HG02852 (cell line): ENCODE measurements around the gene TNRC18.

Experiments
- ATAC-seq: cut with Tn5 transposase; IDR thresholded peaks from one replicate; pipeline ENCODE4 v1.9.1; 2021; ENCODE audit warnings: mild to moderate bottlenecking, moderate library complexity; ENCODE audit not compliant: unreplicated experiment

The TNRC18 gene

DNA sequence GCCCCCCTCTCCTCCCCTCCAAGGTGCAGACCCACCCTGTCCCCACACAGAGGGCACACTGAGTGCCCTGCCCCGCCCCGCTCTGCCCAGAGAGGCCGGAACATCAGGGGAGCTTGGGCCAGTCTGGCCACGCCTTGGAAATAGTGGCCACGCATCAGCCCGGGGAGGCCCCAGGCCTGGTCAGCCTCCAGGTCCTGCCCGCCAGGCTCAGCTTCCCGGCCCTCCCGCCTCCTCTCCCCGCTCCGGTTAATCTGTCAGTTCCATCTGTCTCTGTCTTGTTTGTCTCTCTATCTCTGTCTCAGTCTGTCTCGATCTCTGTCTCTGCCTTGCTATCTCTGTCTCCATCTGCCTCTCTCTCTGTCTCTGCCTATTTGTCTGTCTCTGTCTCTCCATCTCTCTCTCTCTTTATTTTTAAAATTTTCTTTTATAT, 28.9 kb upstream of the TNRC18 start:
- no peak for ATAC-seq

DNA sequence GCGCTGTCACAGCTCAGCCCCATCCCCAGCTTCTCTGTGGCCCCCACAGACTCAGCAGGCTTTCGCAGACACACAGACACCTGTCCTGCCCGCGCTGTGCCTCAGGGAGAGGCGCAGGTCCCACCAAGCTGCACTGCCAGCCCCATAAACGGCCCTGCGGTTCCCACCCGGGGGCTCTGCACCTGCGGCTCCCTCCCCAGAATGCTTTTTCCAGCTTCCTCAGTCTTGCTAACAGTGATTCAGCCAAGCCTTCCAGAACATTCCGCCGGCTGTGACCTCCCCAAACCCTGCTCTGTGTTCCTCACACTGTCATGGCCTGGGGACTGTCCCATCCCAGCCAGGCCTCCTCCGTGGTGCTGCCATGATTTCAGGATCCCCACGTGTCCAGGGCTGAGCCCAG, 27.8 kb upstream of the TNRC18 start:
- ATAC-seq: no peak

DNA sequence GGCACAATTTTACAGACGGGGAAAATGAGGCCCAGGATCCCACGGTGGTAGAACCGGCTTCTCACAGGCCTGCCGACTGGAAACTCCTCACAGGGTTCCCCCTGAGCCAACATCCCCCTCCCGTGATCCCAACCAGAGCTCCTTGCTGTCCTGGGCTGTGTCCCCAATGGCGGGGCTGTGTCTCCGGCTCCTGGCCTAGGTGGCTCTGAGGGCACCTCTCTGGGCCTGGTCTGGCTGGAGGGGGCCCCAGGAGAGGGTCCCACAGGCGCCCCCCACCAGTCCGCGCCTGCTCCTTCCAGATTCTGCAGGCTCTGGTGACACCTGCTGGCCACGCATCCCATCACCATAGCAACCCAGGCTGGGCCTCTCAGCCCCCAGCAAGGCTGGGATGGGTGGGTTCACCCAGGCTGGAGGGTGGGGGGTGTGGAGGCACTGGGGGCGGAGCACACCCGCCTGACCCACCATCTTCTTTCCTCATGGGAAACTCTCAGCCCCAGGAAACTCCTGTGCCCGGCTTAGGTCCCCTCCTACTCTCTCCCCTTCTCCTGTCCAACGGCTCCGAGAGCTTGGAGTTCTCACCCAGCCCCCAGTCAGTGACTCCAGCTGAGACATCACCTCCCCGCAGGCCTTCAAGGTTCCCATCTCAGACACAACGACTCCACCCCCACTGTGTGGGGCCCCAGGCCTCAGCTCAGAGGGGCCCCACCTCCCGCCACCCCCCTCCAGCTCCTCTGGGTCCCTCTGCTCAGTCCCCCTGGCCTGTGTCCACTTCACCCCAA, 27.1 kb upstream of the TNRC18 start:
- no peak for ATAC-seq

DNA sequence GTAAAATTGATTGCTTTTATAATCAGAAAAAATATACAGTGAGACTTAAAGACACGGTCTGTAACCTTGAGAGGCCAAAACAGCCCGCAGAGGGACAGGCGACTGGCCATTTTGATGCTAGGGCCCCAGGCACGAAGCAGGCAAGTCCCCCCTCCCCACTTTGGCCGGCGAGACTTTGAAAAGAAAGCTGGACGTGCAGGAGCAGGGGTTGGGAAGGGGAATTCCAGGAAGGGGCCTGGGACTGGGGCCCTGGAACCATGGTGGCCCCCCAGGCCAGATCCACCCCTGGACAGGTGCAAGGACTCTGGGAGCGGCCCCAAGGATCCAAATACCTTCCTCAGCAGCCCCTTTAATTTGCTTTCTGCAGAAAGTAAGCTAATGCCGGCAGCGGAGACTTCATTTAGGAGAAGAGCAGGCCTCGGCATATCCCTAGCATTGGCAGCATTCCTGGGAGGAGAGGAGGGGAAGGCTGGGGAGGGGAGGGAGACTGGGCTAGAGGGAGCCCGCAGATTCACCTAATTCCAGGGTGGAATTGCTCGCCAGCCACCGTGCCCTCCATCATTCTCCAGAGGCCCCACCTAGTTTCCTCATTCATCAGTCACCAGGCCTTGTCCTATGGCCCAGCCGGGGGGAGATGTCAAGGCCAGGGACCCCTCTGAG, 24.9 kb upstream of the TNRC18 start:
- ATAC-seq: no peak

DNA sequence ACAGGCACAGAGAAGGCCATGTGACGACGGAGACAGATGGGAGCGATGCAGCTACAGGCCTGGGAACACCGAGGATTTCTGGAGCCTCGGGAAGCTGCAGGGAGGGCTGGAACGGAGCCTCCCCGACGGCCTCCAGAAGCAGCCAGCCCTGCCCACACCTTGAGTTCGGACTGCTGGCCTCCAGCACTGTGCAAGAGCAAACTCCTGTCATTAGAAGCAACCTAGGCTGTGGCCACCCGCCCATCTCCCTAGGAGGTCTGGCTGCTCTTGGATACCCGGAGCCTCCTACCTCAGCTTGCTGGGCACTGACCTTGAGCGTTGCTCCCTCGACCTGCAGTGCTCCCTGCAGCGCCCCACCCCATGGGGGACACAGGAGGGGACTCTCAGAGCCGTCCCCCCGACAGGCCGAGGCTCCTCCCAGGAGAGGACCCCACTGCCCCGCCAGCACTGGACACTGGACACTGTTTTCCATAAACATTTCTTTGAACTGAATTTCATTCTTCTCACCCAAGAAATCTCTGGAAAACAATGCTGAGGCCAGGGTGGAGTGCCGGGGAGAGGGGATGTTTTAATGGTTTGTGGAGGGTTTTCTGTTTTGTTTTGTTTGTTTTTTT, 22.5 kb upstream of the TNRC18 start:
- ATAC-seq: no peak

DNA sequence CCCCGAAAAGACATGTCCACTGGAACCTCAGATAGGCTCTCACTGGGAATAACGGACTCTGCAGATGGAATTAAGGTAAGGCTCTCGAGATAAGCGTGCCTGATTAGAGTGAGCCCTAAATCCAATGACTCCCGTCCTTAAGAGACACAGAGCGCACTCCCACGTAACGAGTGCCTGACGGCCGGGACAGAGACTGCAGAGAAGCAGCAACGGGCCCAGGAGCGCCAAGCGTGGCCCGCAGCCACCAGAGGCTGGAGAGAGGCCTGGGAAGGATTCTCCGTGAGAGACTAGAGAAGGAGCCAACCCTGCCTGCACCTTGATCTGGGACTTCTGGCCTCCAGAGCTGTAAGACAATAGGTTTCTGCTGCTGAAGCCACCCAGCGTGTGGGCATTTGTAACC, 20.0 kb upstream of the TNRC18 start:
- ATAC-seq: no peak

DNA sequence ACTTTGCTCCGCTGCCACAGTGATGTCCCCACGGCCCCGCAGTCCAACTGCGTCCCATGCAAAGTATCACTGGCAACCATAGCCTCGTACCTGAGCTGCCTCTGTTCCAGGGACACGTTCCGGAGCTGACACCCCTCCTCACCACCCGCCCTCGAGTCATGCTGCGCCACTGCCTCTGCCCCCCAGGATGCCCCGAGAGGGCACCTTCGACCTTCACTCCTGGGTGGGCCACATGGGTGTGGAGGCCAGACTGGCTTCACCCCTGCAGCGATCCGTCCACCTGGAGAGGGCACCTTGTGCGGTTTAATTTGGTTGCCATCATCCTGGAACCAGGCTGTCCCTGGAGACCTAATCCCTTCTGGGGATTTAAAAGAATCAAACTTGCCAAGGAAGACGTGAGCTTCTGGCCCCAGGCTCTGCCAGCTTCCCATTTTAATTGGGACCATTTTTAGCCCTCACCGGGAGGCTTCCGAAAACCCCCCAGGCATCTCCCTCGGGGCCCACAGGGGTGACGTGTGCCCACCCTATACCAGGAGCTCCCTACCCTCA, 19.2 kb upstream of the TNRC18 start:
- ATAC-seq: no peak

DNA sequence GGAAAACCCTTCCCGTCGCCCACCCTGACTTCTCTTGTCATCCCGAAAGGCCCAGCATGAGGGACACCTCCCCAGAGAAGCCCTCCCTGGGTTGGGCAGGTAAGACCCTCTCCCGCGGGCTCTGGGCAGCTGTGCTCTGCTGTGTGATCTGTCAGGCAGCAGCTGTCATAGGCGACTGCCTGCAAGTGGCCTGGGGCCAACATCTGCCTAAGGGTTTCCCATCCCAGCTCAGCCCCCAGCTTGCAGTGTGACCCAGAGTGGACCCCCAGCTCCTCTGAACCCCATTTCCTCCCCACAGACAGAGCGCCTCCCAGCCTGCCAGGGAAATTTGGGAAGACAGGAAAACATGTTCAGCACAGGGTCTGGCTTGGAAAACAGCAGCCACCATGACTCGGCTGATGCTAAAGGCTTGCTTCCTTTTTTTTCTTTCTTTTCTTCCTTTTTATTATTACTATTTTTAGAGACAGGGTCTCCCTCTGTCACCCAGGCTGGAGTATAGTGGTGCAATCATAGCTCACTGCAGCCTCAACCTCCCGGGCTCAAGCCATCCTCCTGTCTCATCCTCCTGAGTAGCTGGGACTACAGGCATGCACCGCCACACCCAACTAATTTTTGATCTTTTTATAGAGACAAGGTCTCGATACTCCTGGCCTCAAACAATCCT, 18.3 kb upstream of the TNRC18 start:
- no peak for ATAC-seq

DNA sequence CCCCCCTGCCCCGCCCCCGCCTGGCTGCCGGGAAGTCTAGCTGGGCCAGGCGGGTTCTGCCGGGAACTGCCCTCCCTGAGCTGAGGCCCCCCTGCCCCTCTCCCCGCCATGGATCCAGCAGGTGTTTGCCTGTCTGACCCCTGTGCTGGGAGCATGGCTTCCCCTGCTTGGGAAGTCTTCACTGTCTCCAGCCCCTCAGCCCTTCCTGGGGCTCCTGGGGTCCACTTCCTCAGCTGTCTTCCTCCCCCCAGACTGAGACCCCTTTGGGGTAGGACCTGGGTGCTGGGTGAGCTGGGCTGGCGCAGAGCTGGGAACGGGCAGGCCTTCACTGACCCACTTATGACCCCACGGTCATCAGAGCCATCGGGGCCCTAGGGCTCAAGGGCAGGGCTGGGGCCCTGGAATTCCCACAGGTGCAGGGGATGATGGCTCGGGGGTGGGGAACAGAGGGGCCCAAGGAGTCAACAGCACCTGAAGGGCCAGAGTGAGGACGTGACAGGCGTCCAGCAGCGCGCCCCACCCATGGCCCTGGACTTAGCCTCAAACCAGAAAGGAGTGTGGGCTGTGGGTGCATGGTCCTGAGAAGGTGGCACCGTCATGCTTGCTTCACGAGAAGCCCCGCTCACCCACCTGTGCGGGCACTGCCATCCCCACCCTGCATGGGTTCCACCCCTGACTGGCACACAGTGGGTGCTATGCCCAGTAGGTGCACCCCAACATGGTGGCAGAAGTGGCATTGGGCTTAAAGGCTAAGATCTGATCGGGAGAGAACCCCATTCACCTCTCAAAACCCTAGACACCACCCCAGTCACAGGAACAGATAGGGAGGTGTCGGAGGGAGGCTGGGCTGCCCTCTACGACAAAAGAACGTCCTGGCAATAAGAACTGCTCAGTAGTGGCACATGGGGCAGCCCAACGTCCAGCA, 16.2 kb upstream of the TNRC18 start:
- ATAC-seq: no peak

DNA sequence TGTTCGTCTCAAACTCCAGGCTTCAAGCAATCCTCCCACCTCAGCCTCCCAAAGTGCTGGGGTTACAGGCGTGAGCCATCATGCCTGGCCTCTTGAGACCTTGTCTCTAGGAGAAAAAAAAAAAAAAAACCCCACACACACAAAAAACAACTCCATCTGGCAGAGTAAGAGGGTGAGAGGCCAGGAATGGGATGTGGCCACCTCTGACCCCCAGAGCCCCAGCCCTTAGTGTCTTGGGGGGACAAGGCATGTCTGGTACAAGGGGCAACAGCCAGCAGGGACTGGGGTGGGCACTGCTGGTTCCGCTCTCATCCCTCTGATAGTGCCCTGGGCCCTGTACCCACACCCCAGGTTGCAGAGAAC, 15.6 kb upstream of the TNRC18 start:
- ATAC-seq: no peak

DNA sequence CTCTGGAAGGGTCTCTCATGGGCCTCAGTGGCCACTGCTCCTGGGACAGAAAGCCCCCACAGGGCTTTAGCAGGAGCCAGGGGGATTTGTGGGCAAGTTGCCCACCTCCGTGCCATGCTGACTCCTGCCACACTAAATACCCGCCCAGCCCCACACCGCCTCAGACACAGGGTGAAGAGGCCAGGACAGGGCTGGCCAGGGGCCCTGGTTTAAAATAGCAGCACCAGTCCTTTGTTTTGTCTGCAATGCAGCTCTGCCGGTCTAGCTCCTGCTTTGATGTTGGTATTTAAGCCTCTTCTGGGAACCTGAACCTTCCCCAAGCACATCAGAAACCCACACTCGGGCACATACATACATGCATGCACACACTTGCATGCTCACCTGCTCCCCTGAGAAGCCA, 14.4 kb upstream of the TNRC18 start:
- ATAC-seq: no peak

DNA sequence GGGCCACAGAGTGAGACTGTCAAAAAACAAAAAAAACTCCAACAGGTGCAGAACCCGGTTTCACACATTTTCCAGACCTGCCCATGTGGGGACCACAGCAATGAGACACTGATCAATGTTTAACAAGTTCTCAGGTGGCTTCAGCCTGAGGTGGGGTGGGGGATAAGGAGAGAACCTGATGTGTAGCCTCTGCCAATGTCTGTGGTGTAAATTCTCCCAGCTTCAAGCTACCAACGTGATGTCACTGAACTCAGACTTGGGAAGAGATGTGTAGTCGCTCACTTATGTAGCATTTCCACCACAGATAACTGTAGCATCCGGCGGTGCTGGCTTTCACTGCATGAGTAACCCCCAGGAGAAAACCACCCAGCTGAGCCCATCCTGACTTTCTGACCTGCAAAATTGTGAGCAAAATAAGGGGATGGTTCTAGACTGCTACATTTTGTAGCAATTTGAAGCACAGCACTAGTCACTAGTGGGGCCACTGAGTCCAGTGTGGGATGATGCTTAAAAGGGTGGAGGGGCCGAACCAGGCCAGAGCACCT, 13.8 kb upstream of the TNRC18 start:
- no peak for ATAC-seq

DNA sequence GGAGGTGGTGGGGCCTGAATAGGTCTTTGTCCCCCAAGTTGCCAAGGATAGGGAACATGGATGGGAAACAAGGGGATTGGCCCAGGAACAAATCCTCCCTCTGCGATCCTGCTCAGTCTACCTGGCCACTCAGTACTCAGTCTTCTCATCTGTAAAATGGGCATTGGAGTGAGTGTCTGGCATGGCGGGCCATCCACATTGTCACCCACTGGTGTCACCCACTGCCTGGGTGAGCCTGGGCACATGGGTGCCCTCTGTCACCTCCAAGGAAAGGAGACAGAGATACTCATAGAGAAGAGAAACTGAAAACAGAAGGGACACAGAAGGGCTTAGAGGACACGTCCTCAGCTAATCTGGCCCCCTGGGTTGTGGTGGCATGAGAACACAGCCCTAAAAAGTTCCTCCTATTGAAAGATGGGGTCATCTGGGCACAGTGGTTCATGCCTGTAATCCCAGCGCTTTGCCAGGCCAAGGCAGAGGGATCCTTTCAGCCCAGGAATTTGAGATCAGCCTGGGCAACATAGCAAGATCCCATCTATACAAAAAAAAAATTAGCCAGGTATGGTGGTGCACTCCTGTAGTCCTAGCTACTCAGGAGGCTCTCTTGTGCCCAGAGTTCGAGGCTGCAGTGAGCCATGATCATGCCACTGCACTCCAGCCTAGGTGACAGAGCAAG, 12.5 kb upstream of the TNRC18 start:
- ATAC-seq: no peak

DNA sequence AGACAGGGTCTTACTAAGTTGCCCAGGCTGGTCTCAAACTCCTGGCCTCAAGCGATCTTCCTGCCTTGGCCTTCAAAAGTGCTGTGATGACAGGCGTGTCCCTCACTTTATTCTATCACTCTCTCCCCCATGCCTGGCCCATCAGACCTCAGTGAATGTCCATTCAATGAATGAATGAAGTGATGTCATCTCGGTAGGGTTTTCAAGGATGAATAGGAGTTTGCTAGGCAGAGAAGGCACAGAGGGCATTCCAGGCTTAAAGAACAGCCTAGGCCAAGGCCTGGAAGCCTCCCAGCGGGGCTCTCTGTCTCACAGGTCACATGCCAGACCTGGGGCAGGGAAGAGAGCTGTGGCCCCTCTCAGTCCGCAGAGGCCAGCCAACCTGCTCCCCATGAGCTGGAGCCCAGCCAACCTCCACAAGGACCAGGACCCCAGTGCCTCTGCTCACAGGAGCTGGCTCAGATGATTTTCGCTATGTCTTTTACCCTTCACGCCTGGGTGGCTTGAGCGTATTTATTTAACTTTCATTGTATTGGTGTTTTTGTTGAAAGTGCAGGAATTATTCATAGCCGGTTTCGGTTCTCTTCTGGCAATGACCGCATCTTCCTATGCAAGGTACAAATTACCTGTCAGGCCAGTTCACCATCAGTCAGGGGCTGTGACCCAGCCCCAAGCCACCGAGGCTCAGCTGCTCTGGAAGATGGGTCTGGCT, 11.8 kb upstream of the TNRC18 start:
- ATAC-seq: peak; percentile 52

DNA sequence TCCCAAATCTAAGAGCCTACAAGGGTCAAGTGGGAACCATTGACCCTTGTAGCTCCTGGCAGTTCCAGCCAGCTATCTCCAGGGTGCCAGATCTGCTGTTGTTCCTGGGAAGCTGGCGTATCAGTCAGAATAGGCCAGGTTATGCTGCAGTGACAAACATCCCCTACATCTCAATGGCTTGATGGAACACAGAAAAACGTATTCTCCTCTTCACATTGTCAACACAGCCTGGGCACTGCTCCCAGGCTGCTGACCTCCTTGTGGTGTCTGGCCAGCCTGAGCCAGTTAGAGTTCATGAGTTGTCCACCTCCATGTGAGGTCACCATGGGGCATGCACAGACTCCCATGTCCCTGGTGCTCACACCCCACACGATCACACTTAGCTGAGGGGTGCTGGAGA, 9.5 kb upstream of the TNRC18 start:
- ATAC-seq: no peak

DNA sequence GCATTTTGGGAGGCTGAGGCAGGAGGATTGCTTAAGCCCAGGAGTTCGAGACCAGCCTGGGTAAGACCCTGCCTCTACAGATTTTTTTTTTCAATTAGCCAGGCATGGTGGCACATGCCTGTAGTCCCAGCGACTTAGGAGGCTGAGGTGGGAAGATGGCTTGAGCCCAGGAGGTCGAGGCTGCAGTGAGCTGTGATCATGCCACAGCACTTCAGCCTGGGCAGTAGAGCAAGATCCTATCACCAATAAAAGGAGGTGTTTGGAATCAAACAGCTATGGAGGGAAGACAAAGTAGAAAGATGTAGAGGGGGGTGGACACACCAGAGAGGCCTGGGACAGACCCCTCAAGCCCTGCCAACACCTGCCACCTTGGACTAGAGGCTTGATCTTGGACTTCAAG, 9.1 kb upstream of the TNRC18 start:
- no peak for ATAC-seq

DNA sequence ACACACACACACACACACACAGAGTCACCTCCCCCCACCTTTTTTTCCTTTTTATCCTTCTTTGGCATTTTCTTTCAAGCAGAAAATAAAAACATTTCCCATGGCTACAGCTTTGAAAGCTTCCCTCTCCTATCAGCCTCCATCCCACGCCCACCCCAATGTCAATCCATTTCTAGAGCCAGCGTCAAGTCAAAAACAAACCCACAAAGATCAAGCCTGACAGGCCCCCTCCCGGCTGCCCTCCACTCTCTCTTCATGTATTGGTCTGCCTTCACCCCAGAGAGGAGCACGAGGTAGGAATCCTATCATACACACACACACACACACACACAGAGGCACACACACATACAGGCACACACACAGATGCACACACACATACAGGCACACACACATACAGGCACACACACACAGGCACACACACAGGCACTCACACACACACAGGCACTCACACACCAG, 8.0 kb upstream of the TNRC18 start:
- ATAC-seq: no peak

DNA sequence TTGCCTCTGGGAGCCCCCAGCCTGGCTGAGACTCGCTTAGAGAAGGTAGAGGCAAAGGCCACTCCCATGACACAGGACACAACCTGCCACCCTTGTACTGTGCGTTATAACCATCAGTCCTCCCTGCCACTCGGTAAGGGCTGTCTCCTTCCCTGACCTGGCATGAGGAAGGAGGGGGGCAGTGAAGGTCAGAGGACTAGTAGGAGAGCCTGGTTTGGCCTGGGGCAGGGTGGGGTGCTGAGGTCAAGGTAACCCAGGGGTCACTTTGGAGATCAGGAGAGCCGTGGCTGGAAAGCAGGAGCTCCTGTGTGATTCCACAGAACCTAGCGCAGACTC, 6.9 kb upstream of the TNRC18 start:
- ATAC-seq: no peak
